22Rv1 (cell line): ENCODE results near the gene FBXL20.

Experiments used
- CTCF ChIP-seq: fragments of 450-650 bp; IDR thresholded peaks from 2 replicates; pipeline ENCODE4 v1.5.1; 2017; ENCODE audit warnings: mild to moderate bottlenecking
- ZFX ChIP-seq: fragments of 450-650 bp; IDR thresholded peaks from 2 replicates; pipeline ENCODE4 v1.6.1; 2017; ENCODE audit warnings: antibody characterized with exemption, borderline replicate concordance

- TF ChIP-seq CTCF (no peak), ZFX (no peak)
Observed at GRCh38 chr17:39380144-39380543, 21.3 kb downstream of the FBXL20 start.
